HG02943 (cell line): ENCODE results near the gene MRFAP1.

ENCODE experiments used
- ATAC-seq: cut with Tn5 transposase; IDR thresholded peaks from one replicate; pipeline ENCODE4 v1.9.1; 2021; ENCODE audit warnings: mild to moderate bottlenecking, low read depth, moderate library complexity; ENCODE audit not compliant: unreplicated experiment

MRFAP1 gene

GRCh38 chr4:6687947-6688878 is 47.7 kb downstream of the MRFAP1 start:
- ATAC-seq = no peak

DNA sequence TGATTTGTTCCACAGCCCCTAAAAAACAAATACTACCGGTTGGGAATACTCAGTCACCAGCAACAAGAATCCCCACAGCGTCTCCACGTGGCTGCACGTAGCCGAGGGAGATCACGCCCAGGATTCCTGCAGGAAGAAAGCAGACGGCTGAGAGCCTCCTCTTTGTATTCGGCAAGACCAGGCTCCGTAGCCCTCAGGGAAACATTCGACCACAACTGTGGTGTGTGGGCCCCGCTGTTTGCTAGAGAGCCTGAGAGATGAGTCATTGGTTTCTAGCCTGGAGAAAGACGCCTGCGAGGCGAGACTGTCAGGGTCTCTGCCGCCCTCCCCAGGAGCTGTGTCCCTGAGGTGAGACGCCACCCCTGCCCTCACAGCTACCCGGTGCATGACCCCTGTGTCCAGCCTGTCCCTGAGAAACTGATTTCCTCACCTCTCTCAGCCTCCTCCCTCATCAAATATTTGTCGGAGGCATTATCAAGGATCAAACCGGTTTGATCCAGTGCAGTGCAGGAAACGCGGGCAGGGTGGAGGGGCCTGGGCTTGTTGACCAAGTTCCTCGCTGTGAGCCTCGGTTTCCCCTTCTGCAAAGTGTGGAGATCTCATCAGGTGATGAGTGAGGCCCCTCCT is 48.5 kb downstream of the MRFAP1 start:
- no peak for ATAC-seq

DNA sequence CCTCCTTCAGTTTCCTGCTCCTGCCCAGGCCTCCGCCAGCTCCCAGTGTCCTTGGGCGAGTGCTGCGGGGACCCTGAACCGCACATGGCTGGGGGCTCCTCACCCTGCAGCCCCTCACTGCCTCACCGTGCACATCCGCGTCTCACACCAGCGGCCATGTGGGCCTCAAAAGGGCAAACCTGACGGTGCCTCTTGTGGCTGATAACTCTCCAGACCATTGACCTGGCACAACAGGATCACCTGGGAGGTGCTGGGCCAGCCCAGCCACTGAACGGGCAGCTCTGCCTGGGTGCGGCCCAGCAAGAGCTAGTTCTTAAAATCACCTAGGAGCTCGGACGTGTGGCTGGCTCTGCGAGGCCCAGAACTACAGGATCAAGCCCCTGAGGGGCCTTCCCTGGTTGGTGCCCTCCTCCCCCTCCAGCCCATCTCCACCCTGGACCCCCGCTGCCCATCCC is 49.0 kb downstream of the MRFAP1 start:
- no peak for ATAC-seq
